ENCODE results near the gene ONECUT1.

GRCh38 chr15:52757496-52757895 is 32.6 kb downstream of the ONECUT1 start:
- no peak for TF ChIP-seq EP300 (IDR thresholded peaks at IDR 0.05)
- TF ChIP-seq CTCF (IDR thresholded peaks at IDR 0.05), result no peak
- TF ChIP-seq POLR2A (IDR thresholded peaks at IDR 0.05; ENCODE audit: low read depth), result no peak

All from esophagus muscularis mucosa (tissue), 4 donors.